Stimulated activated CD4-positive, alpha-beta T cell treated with anti-CD3 and anti-CD28 coated beads, Interleukin-2, amount 100 ng/mL, for 24 hours (primary cell): Measurements from ENCODE around the gene RIBC1.
"Not testable (repeated sequence)": the region's sequence is repeated elsewhere in the genome, so short reads cannot be mapped to it uniquely, and the experiment has no call there.

Experiments
- DNase-seq, 2 donors: peaks; one replicate each; pipeline ENCODE4 v3.0.0-alpha.2; 2020

The RIBC1 gene

GRCh38 chrX:53437206-53437605, 14.5 kb downstream of the RIBC1 start:
- DNase-seq = no peak

- DNase-seq = no peak
These were observed 15.6 kb downstream of the RIBC1 start for GRCh38 chrX:53438174-53438831.

- DNase-seq = no peak
These were observed 16.2 kb downstream of the RIBC1 start for GRCh38 chrX:53438832-53439230.

GRCh38 chrX:53440101-53440500, 17.4 kb downstream of the RIBC1 start:
- no peak for DNase-seq

GRCh38 chrX:53440621-53441517, 18.2 kb downstream of the RIBC1 start:
- DNase-seq = peak; percentile 23 to 46

- peak; percentile 75 to 81 for DNase-seq
These were observed 19.1 kb downstream of the RIBC1 start for GRCh38 chrX:53441531-53442321.

GRCh38 chrX:53442322-53442631, 19.6 kb downstream of the RIBC1 start:
- DNase-seq = no peak

GRCh38 chrX:53445977-53446376, 23.3 kb downstream of the RIBC1 start:
- DNase-seq = peak; percentile 35 to 57

- no peak for DNase-seq
These were observed 24.8 kb downstream of the RIBC1 start for GRCh38 chrX:53447441-53447840.

- DNase-seq = no peak
These were observed 27.0 kb downstream of the RIBC1 start for GRCh38 chrX:53449632-53450031.

- no peak for DNase-seq
These were observed 30.1 kb downstream of the RIBC1 start for GRCh38 chrX:53452812-53453211.

GRCh38 chrX:53456254-53456653, 33.6 kb downstream of the RIBC1 start:
- DNase-seq = no peak

GRCh38 chrX:53458082-53458481, 35.4 kb downstream of the RIBC1 start:
- DNase-seq = no peak

GRCh38 chrX:53468659-53469058, 46.0 kb downstream of the RIBC1 start:
- not testable (repeated sequence) for DNase-seq

- no peak for DNase-seq
These were observed 48.7 kb downstream of the RIBC1 start for GRCh38 chrX:53471346-53471745.

GRCh38 chrX:53474707-53475106, 52.0 kb downstream of the RIBC1 start:
- no peak for DNase-seq

GRCh38 chrX:53476371-53476770, 53.7 kb downstream of the RIBC1 start:
- DNase-seq = no peak

GRCh38 chrX:53479301-53479700, 56.6 kb downstream of the RIBC1 start:
- no peak for DNase-seq
